NCI-H460 (cell line): ENCODE measurements around the gene PIGO. TPM values are rescaled to one million over a fixed set of nuclear protein-coding genes. Genes with fewer than 3 reads are reported as not detected.

Experiments used
- DNase-seq: peaks from one replicate; pipeline ENCODE4 v3.0.0-alpha.2; 2016; ENCODE audit warnings: low read depth; ENCODE audit errors: extremely low read depth
- total RNA-seq: library from RNA; depleted of rRNA; stranded (reverse); fragments of >200 nt; shearing (Covaris generic); gene quantifications from 2 replicates; pipeline ENCODE4 v1.2.3, GENCODE V29; 2014

Gene PIGO
- total RNA-seq, 1 experiment from 2014 or later, result 33.9 TPM

- DNase-seq, result no peak
Measured at GRCh38 chr9:35107297-35108290, 11.2 kb upstream of the PIGO start.

DNA sequence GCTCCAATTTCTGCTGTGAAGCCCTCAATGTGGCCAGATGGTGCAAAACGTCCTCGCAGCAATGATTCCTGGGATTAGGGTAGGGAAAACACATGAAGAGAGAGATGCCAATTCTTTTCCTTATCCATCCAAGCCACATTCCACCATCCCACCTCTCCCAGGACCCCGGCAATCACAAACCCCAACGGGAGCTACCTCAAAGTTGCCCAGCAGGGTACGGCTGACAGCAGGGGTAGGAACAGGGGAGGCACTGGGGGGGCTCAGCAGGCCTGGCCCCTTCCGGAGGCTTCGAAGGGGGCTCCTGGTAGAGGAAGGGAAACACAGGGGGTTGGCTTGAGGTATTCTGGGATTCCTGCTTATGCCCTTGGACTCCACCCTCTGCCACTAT is 9.9 kb upstream of the PIGO start:
- DNase-seq, result no peak

- DNase-seq, result no peak
Measured at GRCh38 chr9:35105571-35106342, 9.4 kb upstream of the PIGO start.

DNA sequence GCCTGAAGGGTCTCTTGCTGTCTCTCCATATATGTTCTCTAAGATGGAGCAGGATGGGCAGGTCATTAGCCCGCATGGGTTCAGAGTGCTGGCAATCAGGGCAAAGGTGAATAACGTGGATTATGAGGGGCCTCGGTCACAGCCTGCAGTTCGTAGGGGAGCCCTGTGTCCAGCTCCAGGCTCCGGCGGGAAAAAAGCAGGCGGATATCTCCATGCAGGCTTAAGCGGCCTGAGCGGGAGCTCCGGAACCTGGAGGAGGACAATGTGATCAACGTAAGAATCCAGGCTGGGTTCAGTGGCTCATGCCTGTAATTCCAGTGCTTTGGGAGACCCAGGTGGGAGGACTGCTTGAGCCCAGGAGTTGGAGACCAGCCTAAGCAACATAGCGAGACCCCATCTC is 8.7 kb upstream of the PIGO start:
- no peak for DNase-seq

DNA sequence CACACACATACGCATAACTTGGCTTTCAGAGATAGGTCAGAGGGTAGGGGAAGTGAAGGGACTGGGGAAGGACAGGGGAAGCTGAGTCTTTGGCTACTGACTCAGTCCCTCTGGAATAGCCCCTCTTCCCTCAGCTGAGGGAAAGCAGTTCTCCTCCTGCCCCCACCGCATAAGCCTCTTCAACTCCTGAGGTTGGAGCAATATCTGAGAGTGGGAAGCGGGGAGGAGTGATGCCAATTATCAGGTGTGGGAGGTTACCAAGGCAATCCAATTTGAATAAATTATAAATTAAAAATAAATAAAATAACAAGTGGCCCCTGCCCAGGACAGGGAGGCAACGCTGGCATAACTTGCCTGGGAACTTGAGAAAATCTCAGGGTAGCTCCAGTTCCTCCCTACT is 8.2 kb upstream of the PIGO start:
- DNase-seq, result no peak

- no peak for DNase-seq
Measured at GRCh38 chr9:35103660-35104191, 7.3 kb upstream of the PIGO start.

DNA sequence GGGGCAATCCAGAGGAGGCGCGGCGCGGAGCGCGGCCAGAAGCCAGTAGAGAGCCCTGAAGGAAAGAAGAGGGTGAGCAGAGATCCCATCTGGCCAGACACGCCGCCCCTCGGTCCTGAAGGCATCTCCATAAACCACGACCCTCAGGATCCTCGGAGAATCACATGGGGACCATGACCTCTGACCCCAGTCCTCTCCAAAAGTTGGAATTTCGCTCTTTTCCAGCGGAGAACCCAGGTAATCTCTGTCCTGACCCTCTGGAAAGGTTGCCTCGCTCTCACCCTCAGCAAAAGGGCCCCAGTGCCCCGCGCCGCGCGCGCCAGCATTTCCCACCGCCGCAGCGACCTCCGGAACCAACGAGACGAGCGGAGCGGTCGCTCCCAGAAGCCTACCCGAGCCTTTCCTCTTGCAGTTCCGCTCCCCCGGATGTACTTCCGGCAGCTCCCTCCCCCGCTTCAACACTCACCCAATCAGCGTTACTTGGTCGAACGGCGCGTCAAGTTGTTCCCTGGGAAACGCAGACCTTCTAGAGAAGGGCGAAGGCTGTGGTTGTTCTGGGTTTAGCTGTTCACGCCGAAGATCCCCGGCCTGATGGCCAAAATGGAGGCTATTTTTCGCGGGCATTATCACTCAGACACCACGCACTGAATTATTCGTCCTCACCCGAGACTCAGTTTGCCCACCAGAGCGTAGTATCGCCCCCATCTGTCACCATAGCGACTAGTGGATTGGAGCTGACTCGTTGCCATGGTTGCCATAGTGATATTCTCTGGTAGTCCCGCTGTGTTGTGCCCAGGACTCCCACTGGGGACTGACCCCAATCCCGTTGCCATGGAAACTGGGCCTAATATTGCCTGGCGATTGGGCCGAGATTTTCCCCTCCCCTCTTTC is 6.6 kb upstream of the PIGO start, which contains the start of gene STOML2:
Gene STOML2 (minus strand): TSS at position 363 of the 891 bp plus-strand sequence. CDS start 37 bp downstream, at position 326.
- DNase-seq, result peak; percentile 89

DNA sequence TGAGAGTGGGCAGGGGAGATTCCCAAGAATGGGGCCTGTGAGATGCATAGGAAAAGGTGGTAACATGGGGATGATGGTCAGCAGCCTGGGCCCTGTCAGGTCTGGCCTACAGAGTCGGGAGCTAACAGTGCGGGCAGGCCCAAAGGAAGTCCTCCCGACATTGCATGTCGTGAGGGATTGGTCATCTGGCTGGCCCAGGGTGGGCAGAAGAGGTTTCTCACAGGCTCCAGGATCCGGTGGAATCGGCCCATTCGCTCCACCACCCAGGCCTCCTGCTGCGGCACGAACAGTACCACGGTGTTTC is 6.0 kb upstream of the PIGO start:
- DNase-seq, result no peak

GRCh38 chr9:35097573-35097972 is 1.2 kb upstream of the PIGO start:
- DNase-seq, result no peak

DNA sequence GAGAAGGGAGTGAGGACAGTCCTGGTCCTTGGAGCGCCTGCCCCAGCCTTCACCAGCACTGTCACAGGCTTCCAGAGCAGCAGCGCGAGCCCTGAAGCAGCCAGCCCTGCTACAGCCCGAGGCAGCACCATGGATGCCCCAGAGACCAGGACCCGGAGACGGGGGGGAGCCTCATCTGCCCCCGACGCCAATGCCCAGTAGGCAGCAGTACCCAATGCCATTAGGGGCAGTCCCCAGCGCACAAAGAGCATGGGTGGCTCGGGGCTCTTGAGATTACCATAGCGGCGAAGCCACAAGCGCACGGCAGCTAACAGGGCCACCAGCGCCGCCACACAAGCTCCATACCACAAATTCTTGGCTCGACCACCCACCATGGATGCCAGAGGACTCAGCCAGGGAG is 4.9 kb downstream of the PIGO start:
- DNase-seq, result no peak

DNA sequence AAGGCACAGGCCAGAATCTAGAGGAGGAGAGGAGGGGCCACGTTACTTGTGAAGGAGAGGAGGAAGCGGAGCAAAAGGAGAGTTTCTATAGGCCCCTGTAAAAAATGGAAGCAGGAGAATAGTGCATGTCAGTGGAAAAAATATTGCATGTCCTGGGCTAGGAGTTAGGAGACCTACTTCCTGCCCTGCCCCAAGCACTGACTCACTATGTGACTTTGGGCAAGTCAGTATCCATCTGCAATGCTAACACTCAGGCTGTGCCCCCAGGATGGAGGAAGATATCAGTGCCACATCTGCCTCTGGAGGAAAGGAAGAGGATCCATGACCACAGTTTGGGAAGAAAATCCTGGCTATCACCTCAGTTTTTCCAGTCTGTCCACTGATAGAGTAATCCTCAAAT is 7.0 kb downstream of the PIGO start:
- DNase-seq, result no peak

DNA sequence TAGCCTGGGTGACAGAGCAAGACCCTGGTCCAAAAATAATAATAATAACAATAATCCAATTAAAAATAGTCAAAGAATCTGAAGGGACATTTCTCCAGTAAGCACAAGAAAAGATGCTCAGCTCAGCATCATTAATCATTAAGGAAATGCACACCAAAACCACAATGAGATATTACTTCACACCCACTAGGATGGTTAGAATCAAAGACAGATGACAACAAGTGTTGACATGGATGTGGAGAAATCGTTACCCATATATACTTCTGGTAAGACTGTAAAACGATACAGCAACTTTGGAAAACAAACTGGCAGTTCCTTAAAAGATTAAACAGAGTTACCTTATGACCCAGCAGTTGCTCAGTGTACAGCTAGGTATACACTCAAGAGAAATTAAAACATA is 11.3 kb downstream of the PIGO start:
- DNase-seq, result no peak

- peak; percentile 82 for DNase-seq
Measured at GRCh38 chr9:35079426-35080341, 16.7 kb downstream of the PIGO start, which contains the start of gene FANCG. Gene FANCG (minus strand): TSS chr9:35079942. CDS start chr9:35079524, 418 bp downstream.

GRCh38 chr9:35079041-35079425 is 17.4 kb downstream of the PIGO start:
- no peak for DNase-seq

DNA sequence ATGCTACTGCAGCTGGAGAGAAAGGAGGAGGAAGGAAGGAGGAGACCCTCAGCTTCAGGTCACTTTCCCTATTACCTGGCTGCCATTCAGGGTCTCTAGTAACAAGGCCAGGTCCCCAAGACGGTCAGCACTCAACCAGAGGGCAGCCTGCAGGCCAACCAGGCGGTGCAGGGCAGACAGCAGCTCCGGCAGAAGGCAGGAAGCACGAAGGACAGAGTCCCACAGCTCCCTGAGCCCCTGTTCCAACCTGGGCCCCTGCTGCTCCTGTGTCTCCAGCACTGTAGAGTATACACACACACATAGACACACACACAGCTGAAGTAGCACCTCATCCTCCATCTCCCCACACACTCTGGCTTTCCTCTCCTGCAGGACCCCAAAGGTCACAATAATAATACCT is 18.3 kb downstream of the PIGO start:
- no peak for DNase-seq

- DNase-seq, result no peak
Measured at GRCh38 chr9:35076848-35077247, 19.5 kb downstream of the PIGO start.

GRCh38 chr9:35075358-35075757 is 21.0 kb downstream of the PIGO start:
- no peak for DNase-seq

DNA sequence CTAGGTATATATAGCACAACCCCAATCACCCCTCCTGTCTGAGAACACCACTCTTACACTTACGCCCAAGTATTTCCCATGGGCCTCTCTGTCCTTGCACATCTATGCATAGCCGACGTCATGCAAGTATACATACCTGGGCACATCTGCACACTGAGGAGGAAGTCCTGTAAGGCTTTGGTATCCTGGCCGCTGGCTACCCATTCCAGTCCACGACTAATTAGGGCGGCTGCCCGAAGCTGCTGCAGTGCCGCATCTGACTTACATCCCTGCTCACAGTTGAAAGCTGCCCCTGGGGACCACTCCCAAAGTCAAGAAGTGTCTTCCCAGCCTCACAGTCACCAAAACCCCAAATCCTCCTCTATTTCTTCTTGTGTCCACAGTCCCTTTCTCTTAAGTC is 21.6 kb downstream of the PIGO start:
- no peak for DNase-seq

GRCh38 chr9:35074141-35074540 is 22.2 kb downstream of the PIGO start:
- DNase-seq, result no peak

GRCh38 chr9:35073279-35073612 is 23.1 kb downstream of the PIGO start:
- DNase-seq, result no peak
